Measurements from ENCODE around the gene ECHDC3. TPM values are rescaled to one million over a fixed set of nuclear protein-coding genes. Genes with fewer than 3 reads are reported as not detected.

The ECHDC3 gene
- total and polyA plus RNA-seq, 9 donors = 5.8 to 12.7 (median 8.6) TPM

DNA sequence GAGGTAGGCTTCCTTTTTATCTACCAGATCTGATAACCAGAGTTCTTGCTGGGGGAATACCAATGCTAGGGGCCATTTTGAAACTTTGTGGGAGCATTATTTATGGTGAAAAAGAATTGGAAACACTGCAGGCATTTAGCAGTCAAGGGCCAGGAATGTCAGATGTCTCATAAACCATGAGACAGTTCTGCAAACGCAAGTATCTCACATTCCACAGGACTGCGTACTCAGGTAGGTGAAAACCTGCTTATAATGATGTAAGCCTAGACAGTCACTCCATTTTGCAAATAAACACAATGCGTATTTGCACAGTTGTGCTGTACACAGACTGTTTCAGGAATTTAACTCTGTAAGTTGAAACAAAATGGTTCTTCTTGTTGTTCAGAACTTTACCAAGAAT is 33.9 kb downstream of the ECHDC3 start:
- Histone ChIP-seq H3K27me3 (ENCODE audit: control insufficient read depth, insufficient read depth, low read length) (peaks cover 15% of the 10 kb centered on the region), H3K27ac (ENCODE audit: low read length) (no peak overlapping the region), H3K4me1 (ENCODE audit: control insufficient read depth, insufficient read depth, low read length) (no peaks in the 10 kb centered on the region), H3K36me3 (ENCODE audit: control insufficient read depth, insufficient read depth, low read length) (no peaks in the 10 kb centered on the region), H3K4me3 (ENCODE audit: low read length) (no peak overlapping the region), H3K9me3 (replicated peaks; ENCODE audit: control insufficient read depth, low read depth, low read length) (no peaks in the 10 kb centered on the region)
- DNase-seq = no peak
- WGBS (ENCODE audit: insufficient coverage) = no CpG with 5 or more reads among the region's 3 CpGs

DNA sequence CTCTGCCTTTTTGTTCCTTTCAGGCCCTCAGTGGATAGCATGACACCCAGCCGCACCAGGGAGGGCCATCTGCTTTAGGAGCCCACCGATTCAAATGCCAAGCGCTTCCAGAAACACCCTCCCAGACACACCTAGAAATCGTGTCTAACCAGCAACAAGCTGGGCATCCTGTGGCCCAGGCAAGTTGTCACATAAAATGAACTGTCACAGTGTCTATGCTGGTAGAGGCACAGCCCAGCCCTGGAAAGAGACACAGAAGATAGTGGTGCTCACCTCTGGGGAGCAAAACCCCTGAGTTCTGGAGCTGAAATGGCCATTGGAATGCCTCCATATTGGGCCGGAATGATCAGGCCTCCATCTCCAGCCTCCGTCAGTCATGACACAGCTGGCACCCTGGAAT is 38.9 kb downstream of the ECHDC3 start:
- no peak for DNase-seq
- H3K36me3 ChIP-seq (ENCODE audit: control insufficient read depth, insufficient read depth, low read length) = no peaks in the 10 kb centered on the region
- H3K9me3 ChIP-seq (replicated peaks; ENCODE audit: control insufficient read depth, low read depth, low read length) = no peaks in the 10 kb centered on the region
- no peaks in the 10 kb centered on the region for H3K27me3 ChIP-seq (ENCODE audit: control insufficient read depth, insufficient read depth, low read length)
- 96% methylated on average over 5 of the region's 6 CpGs for WGBS (ENCODE audit: insufficient coverage)
- H3K4me1 ChIP-seq (ENCODE audit: control insufficient read depth, insufficient read depth, low read length) = no peaks in the 10 kb centered on the region
- H3K27ac ChIP-seq (ENCODE audit: low read length) = no peak overlapping the region
- H3K4me3 ChIP-seq (ENCODE audit: low read length) = no peak overlapping the region

DNA sequence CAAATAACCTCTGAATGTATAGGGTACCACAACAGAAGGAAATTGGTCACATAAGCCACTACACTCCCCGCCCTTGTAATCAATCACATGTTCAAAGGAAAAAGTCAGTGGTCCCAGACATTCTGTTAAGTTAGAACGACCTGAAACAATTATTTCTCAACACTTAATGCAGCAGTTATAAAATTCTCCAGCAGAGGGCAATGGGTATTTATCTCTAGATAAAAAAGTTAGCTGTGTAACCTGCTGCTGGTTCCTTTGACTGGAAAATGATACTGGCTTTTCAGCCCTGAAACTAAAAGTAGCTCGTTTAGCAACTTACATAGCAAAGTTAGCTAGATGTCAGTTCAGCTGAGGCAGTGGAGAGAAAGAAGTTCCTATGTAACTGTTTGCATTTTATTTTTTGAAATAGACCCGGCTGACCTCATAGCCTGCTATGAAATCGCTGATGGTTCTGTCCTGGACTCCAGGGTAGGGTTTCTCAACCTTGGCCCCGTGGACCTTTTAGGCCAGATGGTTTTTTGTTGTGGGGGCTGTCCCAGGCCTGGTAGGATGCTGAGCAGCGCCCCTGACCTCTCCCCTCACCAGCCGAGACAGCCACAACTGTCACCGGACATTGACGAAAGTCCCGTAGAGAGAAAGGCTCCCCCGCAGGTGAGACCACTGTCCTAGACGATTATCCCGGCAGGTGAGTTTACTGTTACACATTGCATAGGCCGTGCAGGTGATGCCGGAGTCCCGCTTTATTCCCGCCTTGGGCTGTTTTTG is 40.8 kb downstream of the ECHDC3 start:
- Histone ChIP-seq H3K36me3 (ENCODE audit: control insufficient read depth, insufficient read depth, low read length) (no peaks in the 10 kb centered on the region), H3K9me3 (replicated peaks; ENCODE audit: control insufficient read depth, low read depth, low read length) (no peaks in the 10 kb centered on the region), H3K4me1 (ENCODE audit: control insufficient read depth, insufficient read depth, low read length) (no peaks in the 10 kb centered on the region), H3K27me3 (ENCODE audit: control insufficient read depth, insufficient read depth, low read length) (no peaks in the 10 kb centered on the region), H3K4me3 (ENCODE audit: low read length) (no peak overlapping the region), H3K27ac (ENCODE audit: low read length) (no peak overlapping the region)
- WGBS (ENCODE audit: insufficient coverage) = 87% methylated on average over 12 of the region's 18 CpGs
- DNase-seq = peak; percentile 71

DNA sequence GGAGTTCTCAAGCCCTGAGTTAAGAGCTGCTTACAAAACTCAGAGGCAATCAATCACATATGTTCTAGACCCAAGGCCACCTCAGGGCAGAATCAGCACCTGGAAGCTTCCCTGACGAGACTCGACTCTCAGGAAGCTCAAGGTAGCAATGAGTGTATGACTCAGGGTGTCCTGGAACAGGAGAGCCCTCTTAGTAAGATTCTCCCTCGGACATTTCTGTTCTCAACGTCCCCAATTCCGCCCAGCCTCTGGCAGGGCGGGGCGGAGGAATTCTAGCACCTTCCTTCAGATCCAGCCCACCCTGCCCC is 41.3 kb downstream of the ECHDC3 start:
- Histone ChIP-seq H3K27me3 (ENCODE audit: control insufficient read depth, insufficient read depth, low read length) (no peaks in the 10 kb centered on the region), H3K27ac (ENCODE audit: low read length) (no peak overlapping the region), H3K4me1 (ENCODE audit: control insufficient read depth, insufficient read depth, low read length) (no peaks in the 10 kb centered on the region), H3K36me3 (ENCODE audit: control insufficient read depth, insufficient read depth, low read length) (no peaks in the 10 kb centered on the region), H3K4me3 (ENCODE audit: low read length) (no peak overlapping the region), H3K9me3 (replicated peaks; ENCODE audit: control insufficient read depth, low read depth, low read length) (no peaks in the 10 kb centered on the region)
- 67% methylated on average over 7 of the region's 7 CpGs for WGBS (ENCODE audit: insufficient coverage)
- DNase-seq = no peak

DNA sequence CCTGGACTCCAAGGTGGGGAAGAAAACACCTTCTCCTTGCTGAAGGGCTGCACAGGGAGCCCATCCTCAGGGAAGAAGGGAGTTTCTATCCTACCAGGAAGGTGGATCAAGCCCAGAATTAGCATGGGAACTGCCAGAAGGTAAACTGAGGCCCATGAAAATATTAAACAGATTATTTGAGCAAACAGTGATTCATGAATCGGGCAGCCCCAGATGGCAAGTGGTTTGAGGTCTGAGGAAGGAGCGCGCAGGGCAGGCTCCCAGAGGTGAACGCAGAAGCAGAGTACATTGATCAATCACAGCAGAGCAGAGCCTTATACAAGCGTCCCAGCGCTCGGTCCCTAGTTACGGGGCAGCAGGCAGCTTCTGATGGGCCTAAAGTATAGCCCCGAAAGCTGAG is 45.2 kb downstream of the ECHDC3 start:
- DNase-seq = no peak
- Histone ChIP-seq H3K36me3 (ENCODE audit: control insufficient read depth, insufficient read depth, low read length) (no peaks in the 10 kb centered on the region), H3K4me1 (ENCODE audit: control insufficient read depth, insufficient read depth, low read length) (no peaks in the 10 kb centered on the region), H3K27ac (ENCODE audit: low read length) (no peak overlapping the region), H3K27me3 (ENCODE audit: control insufficient read depth, insufficient read depth, low read length) (peaks cover 4% of the 10 kb centered on the region), H3K4me3 (ENCODE audit: low read length) (no peak overlapping the region), H3K9me3 (replicated peaks; ENCODE audit: control insufficient read depth, low read depth, low read length) (no peaks in the 10 kb centered on the region)
- WGBS (ENCODE audit: insufficient coverage) = 84% methylated on average over 6 of the region's 9 CpGs

DNA sequence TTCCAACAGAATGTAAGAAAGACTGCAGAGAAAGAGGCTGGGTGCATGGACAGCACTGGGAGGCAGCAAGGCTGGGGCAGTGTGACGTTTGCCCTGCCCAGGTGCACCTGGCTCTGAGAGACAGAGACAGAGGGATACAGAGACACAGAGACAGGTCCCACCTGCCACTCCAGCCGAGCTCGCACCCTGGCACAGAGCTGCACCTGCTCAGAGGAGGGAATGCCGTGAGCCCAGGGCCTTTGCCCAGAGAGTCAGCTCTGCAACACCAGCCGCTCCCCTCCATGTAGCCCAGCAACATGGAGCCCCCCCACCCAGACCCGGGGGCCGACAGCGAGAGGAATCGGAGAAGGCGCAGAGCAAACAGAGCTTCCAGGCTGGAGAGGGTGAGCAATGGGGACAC is 45.7 kb downstream of the ECHDC3 start:
- H3K27ac ChIP-seq (ENCODE audit: low read length) = no peak overlapping the region
- no peaks in the 10 kb centered on the region for H3K4me1 ChIP-seq (ENCODE audit: control insufficient read depth, insufficient read depth, low read length)
- 71% methylated on average over 5 of the region's 10 CpGs for WGBS (ENCODE audit: insufficient coverage)
- H3K27me3 ChIP-seq (ENCODE audit: control insufficient read depth, insufficient read depth, low read length) = peaks cover 4% of the 10 kb centered on the region
- H3K36me3 ChIP-seq (ENCODE audit: control insufficient read depth, insufficient read depth, low read length) = no peaks in the 10 kb centered on the region
- DNase-seq = no peak
- H3K4me3 ChIP-seq (ENCODE audit: low read length) = no peak overlapping the region
- H3K9me3 ChIP-seq (replicated peaks; ENCODE audit: control insufficient read depth, low read depth, low read length) = no peaks in the 10 kb centered on the region

DNA sequence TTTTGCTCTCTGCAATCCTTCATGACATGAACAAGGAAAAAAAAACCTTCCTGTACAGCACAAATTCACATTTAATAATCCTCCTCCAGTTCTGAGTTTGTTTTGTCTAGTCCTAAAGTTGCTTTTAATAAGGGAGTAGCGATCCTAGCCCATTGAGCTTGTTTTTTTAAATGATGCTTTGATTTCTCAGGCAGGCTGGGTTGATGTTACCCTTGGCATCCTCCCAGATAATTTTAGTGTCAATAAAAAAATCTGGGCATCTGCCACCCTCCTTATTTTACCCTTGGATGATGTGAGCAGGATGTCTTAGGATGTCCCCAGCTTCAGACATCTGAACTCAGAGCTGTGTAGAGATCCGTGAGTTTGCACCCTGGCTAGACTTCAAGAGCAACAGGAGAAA is 47.1 kb downstream of the ECHDC3 start:
- H3K4me1 ChIP-seq (ENCODE audit: control insufficient read depth, insufficient read depth, low read length) = no peaks in the 10 kb centered on the region
- no peaks in the 10 kb centered on the region for H3K9me3 ChIP-seq (replicated peaks; ENCODE audit: control insufficient read depth, low read depth, low read length)
- WGBS (ENCODE audit: insufficient coverage) = 20% methylated on average over 1 of the region's 2 CpGs
- H3K4me3 ChIP-seq (ENCODE audit: low read length) = no peak overlapping the region
- no peaks in the 10 kb centered on the region for H3K36me3 ChIP-seq (ENCODE audit: control insufficient read depth, insufficient read depth, low read length)
- DNase-seq = peak; percentile 7
- no peak overlapping the region for H3K27ac ChIP-seq (ENCODE audit: low read length)
- peaks cover 4% of the 10 kb centered on the region for H3K27me3 ChIP-seq (ENCODE audit: control insufficient read depth, insufficient read depth, low read length)

DNA sequence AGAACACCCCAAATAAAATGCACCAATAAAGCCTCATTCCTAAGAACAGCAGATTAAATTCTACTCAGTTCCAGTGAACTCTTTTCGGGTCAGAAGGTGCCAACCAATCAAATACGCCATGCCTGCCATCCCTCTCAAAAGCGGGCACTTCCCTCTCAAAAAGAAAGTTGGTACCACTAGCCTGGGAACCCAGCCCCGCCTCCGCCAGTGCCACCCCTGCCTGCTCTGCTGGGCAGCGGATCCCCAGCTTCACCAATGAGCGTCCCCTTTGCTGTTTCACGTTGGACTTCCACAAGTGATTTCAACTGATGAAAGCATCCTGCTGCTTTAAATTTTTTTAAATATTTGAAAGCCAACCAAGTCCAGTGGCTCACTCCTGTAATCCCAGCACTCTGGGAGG is 47.8 kb downstream of the ECHDC3 start:
- no peak for DNase-seq
- H3K36me3 ChIP-seq (ENCODE audit: control insufficient read depth, insufficient read depth, low read length) = no peaks in the 10 kb centered on the region
- H3K27ac ChIP-seq (ENCODE audit: low read length) = no peak overlapping the region
- H3K4me1 ChIP-seq (ENCODE audit: control insufficient read depth, insufficient read depth, low read length) = no peaks in the 10 kb centered on the region
- H3K27me3 ChIP-seq (ENCODE audit: control insufficient read depth, insufficient read depth, low read length) = peaks cover 4% of the 10 kb centered on the region
- no peak overlapping the region for H3K4me3 ChIP-seq (ENCODE audit: low read length)
- WGBS (ENCODE audit: insufficient coverage) = 77% methylated on average over 8 of the region's 8 CpGs
- H3K9me3 ChIP-seq (replicated peaks; ENCODE audit: control insufficient read depth, low read depth, low read length) = no peaks in the 10 kb centered on the region

DNA sequence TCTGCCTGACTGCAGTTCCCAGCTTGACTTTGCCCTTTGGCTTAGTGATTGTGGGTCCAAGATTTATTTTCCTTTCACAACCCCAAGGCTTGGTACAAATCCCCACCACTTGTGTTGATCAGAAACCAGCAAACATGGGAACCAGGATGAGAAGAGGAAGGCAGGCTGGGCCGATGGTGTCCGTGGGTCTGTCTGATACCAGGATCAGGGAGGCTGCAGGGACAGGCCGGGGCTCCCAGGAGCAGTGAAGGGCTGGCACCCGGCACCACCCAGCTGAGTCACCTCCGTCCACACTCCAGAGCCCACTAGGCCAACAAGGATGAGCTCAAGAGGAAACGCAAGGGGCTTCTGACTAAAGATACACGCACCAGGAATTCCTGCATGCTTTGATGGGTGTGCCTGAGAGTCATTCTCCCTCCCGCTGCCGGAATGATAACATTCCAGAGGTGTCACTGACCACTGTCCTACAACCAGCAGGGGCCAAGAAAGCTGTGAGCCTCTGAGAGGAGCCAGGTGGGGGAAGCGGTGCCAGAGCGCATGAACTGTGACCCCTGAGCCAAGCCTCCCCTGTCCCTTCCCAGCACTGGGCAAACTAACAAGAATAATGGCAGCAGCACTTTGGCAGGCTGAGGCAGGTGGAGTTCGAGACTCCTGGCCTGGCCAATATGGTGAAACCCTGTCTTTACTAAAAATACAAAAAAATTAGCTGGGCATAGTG is 51.7 kb downstream of the ECHDC3 start:
- no peak overlapping the region for H3K27ac ChIP-seq (ENCODE audit: low read length)
- no peaks in the 10 kb centered on the region for H3K9me3 ChIP-seq (replicated peaks; ENCODE audit: control insufficient read depth, low read depth, low read length)
- no peak overlapping the region for H3K4me3 ChIP-seq (ENCODE audit: low read length)
- DNase-seq = no peak
- peaks cover 4% of the 10 kb centered on the region for H3K4me1 ChIP-seq (ENCODE audit: control insufficient read depth, insufficient read depth, low read length)
- 94% methylated on average over 11 of the region's 12 CpGs for WGBS (ENCODE audit: insufficient coverage)
- H3K36me3 ChIP-seq (ENCODE audit: control insufficient read depth, insufficient read depth, low read length) = no peaks in the 10 kb centered on the region
- peaks cover 4% of the 10 kb centered on the region for H3K27me3 ChIP-seq (ENCODE audit: control insufficient read depth, insufficient read depth, low read length)

DNA sequence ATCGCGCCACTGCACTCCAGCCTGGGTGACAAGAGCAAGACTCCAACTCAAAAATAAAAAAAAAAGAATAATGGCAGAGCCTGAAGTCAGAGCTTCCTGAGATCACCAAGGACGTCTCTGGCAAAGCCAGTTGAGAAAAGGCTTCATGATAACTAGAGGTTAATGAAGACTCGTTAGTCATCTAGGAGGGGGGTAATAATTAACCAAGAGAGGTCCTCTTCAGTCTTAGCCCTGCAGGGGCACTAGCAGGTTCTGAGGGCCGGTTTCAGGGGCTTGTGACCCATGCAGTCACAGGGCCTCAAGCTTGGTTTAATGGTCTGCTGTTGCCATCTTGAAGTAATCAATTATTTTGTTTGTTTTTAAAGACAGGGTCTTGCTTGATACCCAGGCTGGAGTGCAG is 52.4 kb downstream of the ECHDC3 start:
- Histone ChIP-seq H3K36me3 (ENCODE audit: control insufficient read depth, insufficient read depth, low read length) (no peaks in the 10 kb centered on the region), H3K27ac (ENCODE audit: low read length) (no peak overlapping the region), H3K27me3 (ENCODE audit: control insufficient read depth, insufficient read depth, low read length) (peaks cover 4% of the 10 kb centered on the region), H3K4me1 (ENCODE audit: control insufficient read depth, insufficient read depth, low read length) (peaks cover 4% of the 10 kb centered on the region), H3K4me3 (ENCODE audit: low read length) (no peak overlapping the region), H3K9me3 (replicated peaks; ENCODE audit: control insufficient read depth, low read depth, low read length) (no peaks in the 10 kb centered on the region)
- WGBS (ENCODE audit: insufficient coverage) = 77% methylated on average over 3 of the region's 5 CpGs
- DNase-seq = no peak
